ENCODE results near the gene GFY.
A peak's percentile ranks its signal among the peaks of the same experiment; 100 is the strongest.
"Not testable (repeated sequence)": the region's sequence is repeated elsewhere in the genome, so short reads cannot be mapped to it uniquely, and the experiment has no call there.

Gene GFY

GRCh38 chr19:49444100-49444700 is 19.0 kb downstream of the GFY start:
- DNase-seq: not testable (repeated sequence)

- DNase-seq: no peak
Measured at GRCh38 chr19:49445997-49446396, 20.8 kb downstream of the GFY start.

- DNase-seq: no peak
Measured at GRCh38 chr19:49447485-49448431, 22.6 kb downstream of the GFY start.

GRCh38 chr19:49448432-49448786 is 23.2 kb downstream of the GFY start:
- DNase-seq: no peak

GRCh38 chr19:49450405-49450804 is 25.2 kb downstream of the GFY start:
- DNase-seq: no peak

- peak; percentile 90 to 99 for DNase-seq
Measured at GRCh38 chr19:49451430-49452181, 26.4 kb downstream of the GFY start, which contains the start of gene PIH1D1. Gene PIH1D1 (minus strand): TSS chr19:49451814. CDS start chr19:49451574, 240 bp downstream.

- peak; percentile 95 to 96 for DNase-seq
Measured at GRCh38 chr19:49453013-49453756, 28.0 kb downstream of the GFY start, which contains the start of gene ALDH16A1. Gene ALDH16A1 (plus strand): TSS chr19:49453225. CDS start chr19:49453332, 107 bp downstream.

- no peak for DNase-seq
Measured at GRCh38 chr19:49453757-49454240, 28.6 kb downstream of the GFY start.

- DNase-seq: no peak
Measured at GRCh38 chr19:49455773-49456172, 30.6 kb downstream of the GFY start.

GRCh38 chr19:49456326-49456725 is 31.1 kb downstream of the GFY start:
- no peak for DNase-seq

GRCh38 chr19:49458567-49458903 is 33.3 kb downstream of the GFY start:
- DNase-seq: no peak

GRCh38 chr19:49459388-49459787 is 34.2 kb downstream of the GFY start:
- no peak for DNase-seq

GRCh38 chr19:49461130-49461529 is 35.9 kb downstream of the GFY start:
- not testable (repeated sequence) for DNase-seq

- no peak for DNase-seq
Measured at GRCh38 chr19:49461656-49462055, 36.5 kb downstream of the GFY start.

- DNase-seq: no peak
Measured at GRCh38 chr19:49462492-49462891, 37.3 kb downstream of the GFY start.

GRCh38 chr19:49463960-49464740 is 39.0 kb downstream of the GFY start:
- DNase-seq: no peak

GRCh38 chr19:49465371-49465770 is 40.2 kb downstream of the GFY start:
- no peak for DNase-seq

GRCh38 chr19:49468199-49468598 is 43.0 kb downstream of the GFY start:
- no peak for DNase-seq

GRCh38 chr19:49468746-49469447 is 43.7 kb downstream of the GFY start:
- DNase-seq: no peak

GRCh38 chr19:49469828-49470614 is 44.8 kb downstream of the GFY start:
- no peak for DNase-seq
